Trophoblast cell (in vitro differentiated cells and primary cell): ENCODE results near the gene SERPINB8.

Experiments
- DNase-seq, 2 donors: peaks; one replicate each; pipeline ENCODE4 v3.0.0-alpha.2; 2016
- H2AFZ ChIP-seq: 2 replicates; pipeline ENCODE4 v1.6.1; 2013; ENCODE audit warnings: low read length, moderate library complexity, mild to moderate bottlenecking; ENCODE audit not compliant: insufficient read depth, poor library complexity
- H2AK5ac ChIP-seq: 2 replicates; pipeline ENCODE4 v1.6.1; 2013; ENCODE audit warnings: mild to moderate bottlenecking, low read length
- H2BK120ac ChIP-seq: 2 replicates; pipeline ENCODE4 v1.6.1; 2013; ENCODE audit warnings: low read length, mild to moderate bottlenecking, moderate library complexity; ENCODE audit not compliant: insufficient read depth, poor library complexity
- H2BK12ac ChIP-seq: 2 replicates; pipeline ENCODE4 v1.6.1; 2013; ENCODE audit warnings: mild to moderate bottlenecking, low read length, moderate library complexity
- H2BK5ac ChIP-seq: 2 replicates; pipeline ENCODE4 v1.6.1; 2013; ENCODE audit warnings: low read length, low read depth, moderate library complexity, mild to moderate bottlenecking; ENCODE audit not compliant: poor library complexity
- H3K14ac ChIP-seq: 2 replicates; pipeline ENCODE4 v1.6.1; 2013; ENCODE audit warnings: mild to moderate bottlenecking, low read length
- H3K18ac ChIP-seq: 2 replicates; pipeline ENCODE4 v1.6.1; 2013; ENCODE audit warnings: mild to moderate bottlenecking, low read length
- H3K23ac ChIP-seq: 2 replicates; pipeline ENCODE4 v1.6.1; 2013; ENCODE audit warnings: low read length
- H3K27ac ChIP-seq: 2 replicates; pipeline ENCODE4 v1.5.1; 2013; ENCODE audit warnings: low read depth, mild to moderate bottlenecking, inconsistent platforms, low read length, moderate library complexity
- H3K27me3 ChIP-seq: 2 replicates; pipeline ENCODE4 v1.6.1; 2013; ENCODE audit warnings: inconsistent platforms, mild to moderate bottlenecking, low read length, moderate library complexity; ENCODE audit not compliant: insufficient read depth
- H3K36me3 ChIP-seq, 2 experiments: 1 replicate in 1 of 2; 2 replicates in 1 of 2; pipeline ENCODE4 v1.6.1; 2013; ENCODE audit warnings: low read length in 2 of 2, mild to moderate bottlenecking in 2 of 2, moderate library complexity in 1 of 2; ENCODE audit not compliant: insufficient read depth in 2 of 2, control insufficient read depth in 1 of 2
- H3K4ac ChIP-seq: 2 replicates; pipeline ENCODE4 v1.6.1; 2013; ENCODE audit warnings: low read depth, mild to moderate bottlenecking, low read length, moderate library complexity
- H3K4me1 ChIP-seq, 2 experiments: 1 replicate in 1 of 2; 2 replicates in 1 of 2; pipeline ENCODE4 v1.6.1; 2013; ENCODE audit warnings: low read length in 2 of 2, mild to moderate bottlenecking in 2 of 2, moderate library complexity in 1 of 2; ENCODE audit not compliant: insufficient read depth in 2 of 2, control insufficient read depth in 1 of 2
- H3K4me2 ChIP-seq: 2 replicates; pipeline ENCODE4 v1.6.1; 2013; ENCODE audit warnings: inconsistent platforms, mild to moderate bottlenecking, low read length, moderate library complexity
- H3K4me3 ChIP-seq: 2 replicates; pipeline ENCODE4 v1.5.1; 2013; ENCODE audit warnings: mild to moderate bottlenecking, low read depth, low read length, inconsistent platforms
- H3K79me1 ChIP-seq: one replicate; pipeline ENCODE4 v1.6.1; 2013; ENCODE audit warnings: low read length
- H3K79me2 ChIP-seq: 2 replicates; pipeline ENCODE4 v1.6.1; 2013; ENCODE audit warnings: low read length, mild to moderate bottlenecking; ENCODE audit not compliant: control insufficient read depth, insufficient read depth, poor library complexity
- H3K9ac ChIP-seq: 2 replicates; pipeline ENCODE4 v1.6.1; 2013; ENCODE audit warnings: mild to moderate bottlenecking, low read length
- H3K9me3 ChIP-seq: 2 replicates; pipeline ENCODE4 v1.6.1; 2013; ENCODE audit warnings: low read depth, mild to moderate bottlenecking, control low read depth, inconsistent platforms, low read length; ENCODE audit not compliant: insufficient read depth
- H4K12ac ChIP-seq: 2 replicates; pipeline ENCODE4 v1.6.1; 2013; ENCODE audit warnings: low read depth, mild to moderate bottlenecking, low read length, moderate library complexity
- H4K8ac ChIP-seq: 2 replicates; pipeline ENCODE4 v1.6.1; 2013; ENCODE audit warnings: low read depth, mild to moderate bottlenecking, low read length, moderate library complexity
- H4K91ac ChIP-seq: one replicate; pipeline ENCODE4 v1.6.1; 2013; ENCODE audit warnings: low read depth, mild to moderate bottlenecking, low read length, moderate library complexity
- WGBS: extraction: QIAGEN DNeasy Blood & Tissue Kit; methylation state at CpG from one replicate; pipeline ENCODE4 v1.1.7; 2013; ENCODE audit warnings: missing lambda C conversion rate; ENCODE audit not compliant: insufficient read length, insufficient coverage; ENCODE audit errors: extremely low coverage; 5-methylcytosine and 5-hydroxymethylcytosine counted together

Gene SERPINB8

GRCh38 chr18:64009305-64009704, 39.4 kb downstream of the SERPINB8 start:
- Histone ChIP-seq H2BK12ac (no peak overlapping the region), H3K23ac (no peak overlapping the region), H3K79me2 (no peaks in the 10 kb centered on the region), H3K18ac (no peak overlapping the region), H3K36me3 (no peaks in the 10 kb centered on the region), H3K27me3 (no peaks in the 10 kb centered on the region), H3K4me2 (no peak overlapping the region), H3K14ac (no peak overlapping the region), H2AFZ (no peak overlapping the region), H3K4ac (no peak overlapping the region), H4K91ac (no peak overlapping the region), H4K8ac (no peak overlapping the region), H4K12ac (no peak overlapping the region), H3K4me1 (no peaks in the 10 kb centered on the region), H3K4me3 (no peak overlapping the region), H2BK5ac (no peak overlapping the region), H2AK5ac (no peak overlapping the region), H3K9me3 (no peaks in the 10 kb centered on the region), H2BK120ac (no peak overlapping the region), H3K79me1 (no peaks in the 10 kb centered on the region), H3K27ac (no peak overlapping the region), H3K9ac (no peak overlapping the region)
- no peak for DNase-seq
- no CpG with 5 or more reads among the region's 3 CpGs for WGBS

DNA sequence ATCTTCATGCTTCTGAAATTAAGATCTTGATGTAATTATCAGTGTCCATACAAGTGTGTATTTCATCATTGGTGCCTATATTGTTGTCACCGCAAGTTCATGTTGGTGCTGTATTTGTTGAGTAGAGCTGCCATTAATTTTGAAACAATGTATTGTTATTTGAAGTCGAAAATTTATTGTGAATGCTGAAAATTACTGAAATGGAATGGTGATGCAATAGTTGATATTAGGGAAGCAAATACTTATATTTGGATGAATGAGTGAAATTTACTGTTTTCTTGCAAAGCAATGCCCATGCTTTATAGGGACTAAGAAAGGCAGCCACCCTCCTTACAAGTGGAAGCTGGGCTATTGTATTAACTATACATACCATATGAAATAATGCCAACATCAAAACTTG, 41.6 kb downstream of the SERPINB8 start:
- Histone ChIP-seq H2BK120ac (no peak overlapping the region), H3K79me2 (no peaks in the 10 kb centered on the region), H4K8ac (no peak overlapping the region), H3K27ac (no peak overlapping the region), H3K4ac (no peak overlapping the region), H3K4me3 (no peak overlapping the region), H3K9me3 (no peaks in the 10 kb centered on the region), H2BK5ac (no peak overlapping the region), H3K4me1 (no peaks in the 10 kb centered on the region), H2AFZ (no peak overlapping the region), H2AK5ac (no peak overlapping the region), H4K12ac (no peak overlapping the region), H3K36me3 (no peaks in the 10 kb centered on the region), H2BK12ac (no peak overlapping the region), H4K91ac (no peak overlapping the region), H3K27me3 (no peaks in the 10 kb centered on the region), H3K23ac (no peak overlapping the region), H3K14ac (no peak overlapping the region), H3K4me2 (no peak overlapping the region), H3K18ac (no peak overlapping the region), H3K9ac (no peak overlapping the region), H3K79me1 (no peaks in the 10 kb centered on the region)
- 100% methylated on average over 1 of the region's 2 CpGs for WGBS
- no peak for DNase-seq

DNA sequence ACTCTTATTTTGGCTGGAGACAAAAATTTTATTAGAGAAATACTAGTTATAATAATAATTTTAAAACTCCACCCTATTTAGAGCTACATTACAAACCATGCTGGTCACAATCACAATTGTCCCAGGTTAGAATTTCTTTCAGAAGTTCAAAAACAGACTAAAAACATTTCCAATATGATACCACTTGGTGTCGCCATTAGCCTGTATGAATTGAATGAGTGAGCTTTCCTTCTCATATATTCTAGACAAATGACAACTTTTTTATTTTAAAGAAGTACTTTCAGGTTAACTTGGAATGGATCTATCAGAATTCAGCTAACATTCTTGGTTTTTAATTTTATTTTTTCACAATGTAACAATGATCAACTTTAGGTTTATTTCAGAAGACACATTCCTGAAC, 48.0 kb downstream of the SERPINB8 start:
- no peak overlapping the region for H4K12ac ChIP-seq
- H3K4me1 ChIP-seq = no peaks in the 10 kb centered on the region
- no peak overlapping the region for H2BK5ac ChIP-seq
- H3K9me3 ChIP-seq = no peaks in the 10 kb centered on the region
- H3K27me3 ChIP-seq = no peaks in the 10 kb centered on the region
- no peak overlapping the region for H3K14ac ChIP-seq
- no CpG with 5 or more reads among the region's 1 CpG for WGBS
- no peak overlapping the region for H3K4me2 ChIP-seq
- no peak overlapping the region for H3K4me3 ChIP-seq
- H2AFZ ChIP-seq = no peak overlapping the region
- H3K36me3 ChIP-seq = no peaks in the 10 kb centered on the region
- no peaks in the 10 kb centered on the region for H3K79me2 ChIP-seq
- H4K91ac ChIP-seq = no peak overlapping the region
- H3K4ac ChIP-seq = no peak overlapping the region
- no peak overlapping the region for H3K9ac ChIP-seq
- peak in 1 of 2 donors; percentile 64 for DNase-seq
- no peak overlapping the region for H2BK12ac ChIP-seq
- no peak overlapping the region for H2AK5ac ChIP-seq
- H4K8ac ChIP-seq = no peak overlapping the region
- no peak overlapping the region for H3K23ac ChIP-seq
- no peaks in the 10 kb centered on the region for H3K79me1 ChIP-seq
- no peak overlapping the region for H2BK120ac ChIP-seq
- H3K18ac ChIP-seq = no peak overlapping the region
- H3K27ac ChIP-seq = no peak overlapping the region

GRCh38 chr18:64019922-64020756, 50.3 kb downstream of the SERPINB8 start:
- H3K14ac ChIP-seq = no peak overlapping the region
- no peak overlapping the region for H2AK5ac ChIP-seq
- WGBS = no CpG with 5 or more reads among the region's 3 CpGs
- no peak overlapping the region for H4K12ac ChIP-seq
- no peak overlapping the region for H3K18ac ChIP-seq
- no peaks in the 10 kb centered on the region for H3K79me1 ChIP-seq
- H2BK12ac ChIP-seq = no peak overlapping the region
- H3K27ac ChIP-seq = no peak overlapping the region
- H2BK5ac ChIP-seq = no peak overlapping the region
- no peak overlapping the region for H2AFZ ChIP-seq
- H3K27me3 ChIP-seq = no peaks in the 10 kb centered on the region
- no peak overlapping the region for H4K8ac ChIP-seq
- no peaks in the 10 kb centered on the region for H3K4me1 ChIP-seq
- no peak overlapping the region for H3K4me3 ChIP-seq
- H3K79me2 ChIP-seq = no peaks in the 10 kb centered on the region
- H2BK120ac ChIP-seq = no peak overlapping the region
- H3K9me3 ChIP-seq = no peaks in the 10 kb centered on the region
- H3K4ac ChIP-seq = no peak overlapping the region
- H3K36me3 ChIP-seq = no peaks in the 10 kb centered on the region
- H3K9ac ChIP-seq = no peak overlapping the region
- H4K91ac ChIP-seq = no peak overlapping the region
- H3K4me2 ChIP-seq = no peak overlapping the region
- H3K23ac ChIP-seq = no peak overlapping the region
- peak in 1 of 2 donors; percentile 3 for DNase-seq
